Activated T-cell treated with anti-CD3 and anti-CD28 coated beads for 48 hours (primary cell): Measurements from ENCODE around the gene TMEM233.

Source experiments
- DNase-seq: peaks from one replicate; pipeline ENCODE4 v3.0.0-alpha.2; 2020; ENCODE audit warnings: low read depth

The TMEM233 gene

GRCh38 chr12:119593578-119594398 lies at the start of gene TMEM233:
TSS of gene TMEM233 (plus strand) at chr12:119593774. CDS start at chr12:119593849, 75 bp downstream.
- no peak for DNase-seq

- DNase-seq, result peak; percentile 39
Measured at GRCh38 chr12:119544765-119545625, 48.6 kb upstream of the TMEM233 start.

- DNase-seq, result no peak
Measured at GRCh38 chr12:119546340-119546739, 47.2 kb upstream of the TMEM233 start.

- no peak for DNase-seq
Measured at GRCh38 chr12:119547001-119547400, 46.6 kb upstream of the TMEM233 start.

- DNase-seq, result no peak
Measured at GRCh38 chr12:119556854-119557253, 36.7 kb upstream of the TMEM233 start.

- DNase-seq, result no peak
Measured at GRCh38 chr12:119565404-119565803, 28.2 kb upstream of the TMEM233 start.

GRCh38 chr12:119570771-119571170 lies 22.8 kb upstream of the TMEM233 start:
- no peak for DNase-seq

GRCh38 chr12:119573086-119573485 lies 20.5 kb upstream of the TMEM233 start:
- DNase-seq, result no peak

- no peak for DNase-seq
Measured at GRCh38 chr12:119574255-119574654, 19.3 kb upstream of the TMEM233 start.

GRCh38 chr12:119576118-119576810 lies 17.3 kb upstream of the TMEM233 start:
- DNase-seq, result no peak

- DNase-seq, result no peak
Measured at GRCh38 chr12:119576915-119577314, 16.7 kb upstream of the TMEM233 start.

GRCh38 chr12:119578112-119578511 lies 15.5 kb upstream of the TMEM233 start:
- peak; percentile 35 for DNase-seq

- no peak for DNase-seq
Measured at GRCh38 chr12:119589097-119589496, 4.5 kb upstream of the TMEM233 start.

- DNase-seq, result no peak
Measured at GRCh38 chr12:119589634-119590033, 3.9 kb upstream of the TMEM233 start.

- no peak for DNase-seq
Measured at GRCh38 chr12:119592232-119592631, 1.3 kb upstream of the TMEM233 start.

GRCh38 chr12:119594399-119594730 lies 791 bp downstream of the TMEM233 start:
- DNase-seq, result no peak

GRCh38 chr12:119594772-119595445 lies 1.3 kb downstream of the TMEM233 start:
- DNase-seq, result no peak

GRCh38 chr12:119598159-119598558 lies 4.6 kb downstream of the TMEM233 start:
- DNase-seq, result no peak

- no peak for DNase-seq
Measured at GRCh38 chr12:119601877-119602733, 8.5 kb downstream of the TMEM233 start.

- no peak for DNase-seq
Measured at GRCh38 chr12:119602734-119603094, 9.1 kb downstream of the TMEM233 start.

GRCh38 chr12:119603767-119604166 lies 10.2 kb downstream of the TMEM233 start:
- DNase-seq, result no peak
